ENCODE data around the gene TRIM58. TPM values are rescaled to one million over a fixed set of nuclear protein-coding genes. Genes with fewer than 3 reads are reported as not detected.

The TRIM58 gene
- total RNA-seq, 1 experiment from 2014 or later, result not detected

- 0 out of 2 replicates have a peak, but pooled peaks cover 3% of the 10 kb centered on the region for H3K9me3 ChIP-seq (ENCODE audit: low read length)
- H4K20me1 ChIP-seq (ENCODE audit: insufficient read depth, low read depth, low read length), result no peaks in the 10 kb centered on the region
- no peak for DNase-seq
- no peaks in the 10 kb centered on the region for H3K36me3 ChIP-seq (ENCODE audit: insufficient read depth, low read length)
- no peaks in the 10 kb centered on the region for H3K27me3 ChIP-seq (ENCODE audit: low read length)
- no peaks in the 10 kb centered on the region for H3K9me2 ChIP-seq (replicated peaks; ENCODE audit: insufficient read depth, low read length)
- no peaks in the 10 kb centered on the region for H3K79me2 ChIP-seq (ENCODE audit: low read length)
- H3K4me3 ChIP-seq (ENCODE audit: low read length), result no peak overlapping the region
- no peaks in the 10 kb centered on the region for H3K4me1 ChIP-seq (ENCODE audit: low read length)
- no peak overlapping the region for H3K4me2 ChIP-seq (ENCODE audit: low read depth, low read length, poor library complexity, severe bottlenecking)
- no peak overlapping the region for H2AFZ ChIP-seq (ENCODE audit: low read length)
- no peak overlapping the region for H3K27ac ChIP-seq (ENCODE audit: low read length)
- no peak overlapping the region for H3K9ac ChIP-seq (ENCODE audit: low read length)
Observed at GRCh38 chr1:247904122-247904521, 47.1 kb downstream of the TRIM58 start.

DNA sequence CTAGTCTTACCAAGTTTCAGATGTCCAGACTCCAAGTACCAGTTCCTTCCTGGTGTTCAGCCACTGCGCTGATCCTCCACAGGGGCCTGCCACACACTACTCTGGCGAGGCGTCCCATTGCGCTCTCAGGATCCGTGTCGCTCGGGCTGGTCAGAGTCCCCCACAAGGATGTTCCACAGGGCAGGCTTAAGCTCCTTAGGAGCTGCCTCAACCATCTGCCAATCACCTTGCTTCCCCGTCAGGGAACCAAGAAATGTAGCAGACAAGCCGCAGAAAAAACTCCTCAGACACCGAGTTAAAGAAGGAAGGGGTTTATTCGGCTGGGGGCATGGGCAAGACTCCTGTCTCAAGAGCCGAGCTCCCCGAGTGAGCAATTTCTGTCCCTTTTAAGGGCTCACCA is 48.2 kb downstream of the TRIM58 start:
- no peak for DNase-seq
- Histone ChIP-seq H3K36me3 (ENCODE audit: insufficient read depth, low read length) (no peaks in the 10 kb centered on the region), H3K27me3 (ENCODE audit: low read length) (no peaks in the 10 kb centered on the region), H3K79me2 (ENCODE audit: low read length) (no peaks in the 10 kb centered on the region), H3K9me3 (ENCODE audit: low read length) (0 out of 2 replicates have a peak, but pooled peaks cover 3% of the 10 kb centered on the region), H3K27ac (ENCODE audit: low read length) (no peak overlapping the region), H2AFZ (ENCODE audit: low read length) (no peak overlapping the region), H3K4me1 (ENCODE audit: low read length) (no peaks in the 10 kb centered on the region), H4K20me1 (ENCODE audit: insufficient read depth, low read depth, low read length) (no peaks in the 10 kb centered on the region), H3K4me2 (ENCODE audit: low read depth, low read length, poor library complexity, severe bottlenecking) (no peak overlapping the region), H3K9ac (ENCODE audit: low read length) (no peak overlapping the region), H3K9me2 (replicated peaks; ENCODE audit: insufficient read depth, low read length) (no peaks in the 10 kb centered on the region), H3K4me3 (ENCODE audit: low read length) (no peak overlapping the region)

- no peaks in the 10 kb centered on the region for H3K79me2 ChIP-seq (ENCODE audit: low read length)
- DNase-seq, result no peak
- H3K36me3 ChIP-seq (ENCODE audit: insufficient read depth, low read length), result no peaks in the 10 kb centered on the region
- H3K9me2 ChIP-seq (replicated peaks; ENCODE audit: insufficient read depth, low read length), result no peaks in the 10 kb centered on the region
- H3K9ac ChIP-seq (ENCODE audit: low read length), result no peak overlapping the region
- no peak overlapping the region for H2AFZ ChIP-seq (ENCODE audit: low read length)
- H3K27me3 ChIP-seq (ENCODE audit: low read length), result no peaks in the 10 kb centered on the region
- H3K9me3 ChIP-seq (ENCODE audit: low read length), result 0 out of 2 replicates have a peak, but pooled peaks cover 3% of the 10 kb centered on the region
- H3K27ac ChIP-seq (ENCODE audit: low read length), result no peak overlapping the region
- H3K4me2 ChIP-seq (ENCODE audit: low read depth, low read length, poor library complexity, severe bottlenecking), result no peak overlapping the region
- no peaks in the 10 kb centered on the region for H3K4me1 ChIP-seq (ENCODE audit: low read length)
- H4K20me1 ChIP-seq (ENCODE audit: insufficient read depth, low read depth, low read length), result no peaks in the 10 kb centered on the region
- no peak overlapping the region for H3K4me3 ChIP-seq (ENCODE audit: low read length)
Observed at GRCh38 chr1:247905910-247906503, 49.0 kb downstream of the TRIM58 start.

DNA sequence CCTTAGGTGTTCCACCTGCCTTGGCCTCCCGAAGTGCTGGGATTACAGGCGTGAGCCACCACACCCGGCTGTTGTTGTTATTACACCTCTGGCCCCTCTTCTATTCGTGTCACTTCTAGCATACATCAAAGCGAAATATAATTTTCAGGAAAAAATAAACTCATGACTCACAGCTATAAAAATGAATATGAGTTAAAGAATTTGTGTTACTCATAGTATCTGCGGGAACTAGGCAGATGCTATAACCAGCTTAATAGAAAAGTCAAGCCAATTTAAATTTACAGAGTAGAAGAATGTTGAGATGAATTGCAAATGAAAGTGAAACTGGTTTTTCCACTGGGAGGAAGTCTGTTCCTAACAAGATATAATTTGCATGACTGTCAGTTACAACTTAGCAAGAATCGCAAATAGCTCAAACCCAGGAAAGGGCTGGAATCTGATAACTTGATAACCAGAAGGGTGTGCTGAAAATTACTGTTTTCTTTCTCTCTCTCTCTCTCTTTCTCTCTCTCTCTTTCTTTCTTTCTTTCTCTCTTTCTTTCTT is 49.6 kb downstream of the TRIM58 start:
- DNase-seq, result no peak
- Histone ChIP-seq H3K79me2 (ENCODE audit: low read length) (no peaks in the 10 kb centered on the region), H3K9ac (ENCODE audit: low read length) (no peak overlapping the region), H3K4me3 (ENCODE audit: low read length) (no peak overlapping the region), H3K27me3 (ENCODE audit: low read length) (no peaks in the 10 kb centered on the region), H3K9me2 (replicated peaks; ENCODE audit: insufficient read depth, low read length) (no peaks in the 10 kb centered on the region), H3K27ac (ENCODE audit: low read length) (no peak overlapping the region), H3K4me1 (ENCODE audit: low read length) (no peaks in the 10 kb centered on the region), H2AFZ (ENCODE audit: low read length) (no peak overlapping the region), H3K9me3 (ENCODE audit: low read length) (0 out of 2 replicates have a peak, but pooled peaks cover 3% of the 10 kb centered on the region), H3K36me3 (ENCODE audit: insufficient read depth, low read length) (no peaks in the 10 kb centered on the region), H3K4me2 (ENCODE audit: low read depth, low read length, poor library complexity, severe bottlenecking) (no peak overlapping the region), H4K20me1 (ENCODE audit: insufficient read depth, low read depth, low read length) (no peaks in the 10 kb centered on the region)

- Histone ChIP-seq H3K9me3 (ENCODE audit: low read length) (0 out of 2 replicates have a peak, but pooled peaks cover 3% of the 10 kb centered on the region), H3K36me3 (ENCODE audit: insufficient read depth, low read length) (no peaks in the 10 kb centered on the region), H3K79me2 (ENCODE audit: low read length) (no peaks in the 10 kb centered on the region), H3K9me2 (replicated peaks; ENCODE audit: insufficient read depth, low read length) (no peaks in the 10 kb centered on the region), H2AFZ (ENCODE audit: low read length) (no peak overlapping the region), H3K4me1 (ENCODE audit: low read length) (no peaks in the 10 kb centered on the region), H3K9ac (ENCODE audit: low read length) (no peak overlapping the region), H3K27ac (ENCODE audit: low read length) (no peak overlapping the region), H4K20me1 (ENCODE audit: insufficient read depth, low read depth, low read length) (no peaks in the 10 kb centered on the region), H3K4me2 (ENCODE audit: low read depth, low read length, poor library complexity, severe bottlenecking) (no peak overlapping the region), H3K4me3 (ENCODE audit: low read length) (no peak overlapping the region), H3K27me3 (ENCODE audit: low read length) (no peaks in the 10 kb centered on the region)
- no peak for DNase-seq
Observed at GRCh38 chr1:247908766-247909165, 51.8 kb downstream of the TRIM58 start.

- H3K27me3 ChIP-seq (ENCODE audit: low read length), result no peaks in the 10 kb centered on the region
- no peaks in the 10 kb centered on the region for H3K9me2 ChIP-seq (replicated peaks; ENCODE audit: insufficient read depth, low read length)
- no peaks in the 10 kb centered on the region for H3K79me2 ChIP-seq (ENCODE audit: low read length)
- H3K4me3 ChIP-seq (ENCODE audit: low read length), result no peak overlapping the region
- no peaks in the 10 kb centered on the region for H3K36me3 ChIP-seq (ENCODE audit: insufficient read depth, low read length)
- H3K4me2 ChIP-seq (ENCODE audit: low read depth, low read length, poor library complexity, severe bottlenecking), result no peak overlapping the region
- H2AFZ ChIP-seq (ENCODE audit: low read length), result no peak overlapping the region
- H3K9me3 ChIP-seq (ENCODE audit: low read length), result no peaks in the 10 kb centered on the region
- DNase-seq, result no peak
- H3K27ac ChIP-seq (ENCODE audit: low read length), result no peak overlapping the region
- no peaks in the 10 kb centered on the region for H3K4me1 ChIP-seq (ENCODE audit: low read length)
- no peak overlapping the region for H3K9ac ChIP-seq (ENCODE audit: low read length)
- H4K20me1 ChIP-seq (ENCODE audit: insufficient read depth, low read depth, low read length), result no peaks in the 10 kb centered on the region
Observed at GRCh38 chr1:247913786-247914185, 56.8 kb downstream of the TRIM58 start.

DNA sequence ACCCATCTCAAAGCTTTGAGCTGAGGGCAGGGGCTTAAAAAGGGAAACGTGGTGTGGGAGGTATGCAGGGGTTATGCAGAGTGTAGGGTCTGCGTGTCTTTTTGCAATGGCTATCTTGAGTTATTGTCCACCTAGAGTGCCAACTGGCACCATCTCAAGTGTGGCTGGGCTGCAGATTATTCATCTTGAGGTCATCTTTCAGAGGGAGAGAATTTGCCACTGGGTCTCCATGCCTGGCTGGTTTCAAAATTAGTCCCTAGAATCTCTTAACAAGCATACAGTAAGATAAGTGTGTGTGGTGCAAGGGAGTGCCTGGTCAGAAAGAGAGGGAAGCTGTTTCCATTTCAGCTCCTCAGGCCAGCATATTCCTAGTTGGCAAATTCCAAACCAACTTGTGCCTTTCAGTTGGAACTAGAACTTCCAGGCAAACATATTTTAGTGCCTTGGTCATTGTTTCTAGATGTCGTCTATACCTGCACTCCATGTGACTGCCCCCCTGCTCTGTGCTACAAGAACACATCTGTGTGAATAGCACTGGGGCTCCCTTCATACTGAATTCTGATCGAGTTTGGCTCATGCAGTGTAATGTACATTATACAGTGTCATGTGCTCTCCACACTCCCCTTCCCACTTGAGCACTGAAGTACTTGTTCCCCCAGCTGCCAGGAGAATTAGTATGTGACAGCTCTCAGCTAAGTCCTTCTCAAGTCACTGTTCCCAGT is 58.1 kb downstream of the TRIM58 start:
- H3K9me3 ChIP-seq (ENCODE audit: low read length), result no peaks in the 10 kb centered on the region
- no peaks in the 10 kb centered on the region for H3K4me1 ChIP-seq (ENCODE audit: low read length)
- no peak overlapping the region for H2AFZ ChIP-seq (ENCODE audit: low read length)
- no peak overlapping the region for H3K4me2 ChIP-seq (ENCODE audit: low read depth, low read length, poor library complexity, severe bottlenecking)
- no peaks in the 10 kb centered on the region for H3K79me2 ChIP-seq (ENCODE audit: low read length)
- DNase-seq, result no peak
- no peak overlapping the region for H3K9ac ChIP-seq (ENCODE audit: low read length)
- H3K36me3 ChIP-seq (ENCODE audit: insufficient read depth, low read length), result no peaks in the 10 kb centered on the region
- no peaks in the 10 kb centered on the region for H3K9me2 ChIP-seq (replicated peaks; ENCODE audit: insufficient read depth, low read length)
- no peak overlapping the region for H3K27ac ChIP-seq (ENCODE audit: low read length)
- no peak overlapping the region for H3K4me3 ChIP-seq (ENCODE audit: low read length)
- H3K27me3 ChIP-seq (ENCODE audit: low read length), result no peaks in the 10 kb centered on the region
- H4K20me1 ChIP-seq (ENCODE audit: insufficient read depth, low read depth, low read length), result no peaks in the 10 kb centered on the region

- H3K27me3 ChIP-seq (ENCODE audit: low read length), result no peaks in the 10 kb centered on the region
- H3K27ac ChIP-seq (ENCODE audit: low read length), result no peak within 1 kb of the TSS
- no peaks in the 10 kb centered on the region for H4K20me1 ChIP-seq (ENCODE audit: insufficient read depth, low read depth, low read length)
- no peaks in the 10 kb centered on the region for H3K9me2 ChIP-seq (replicated peaks; ENCODE audit: insufficient read depth, low read length)
- DNase-seq, result no peak
- no peaks in the 10 kb centered on the region for H3K9me3 ChIP-seq (ENCODE audit: low read length)
- no peak within 1 kb of the TSS for H3K4me2 ChIP-seq (ENCODE audit: low read depth, low read length, poor library complexity, severe bottlenecking)
- no peak within 1 kb of the TSS for H3K4me3 ChIP-seq (ENCODE audit: low read length)
- H3K9ac ChIP-seq (ENCODE audit: low read length), result no peak within 1 kb of the TSS
- H2AFZ ChIP-seq (ENCODE audit: low read length), result no peak within 1 kb of the TSS
- no peaks in the 10 kb centered on the region for H3K4me1 ChIP-seq (ENCODE audit: low read length)
- no peaks in the 10 kb centered on the region for H3K36me3 ChIP-seq (ENCODE audit: insufficient read depth, low read length)
- H3K79me2 ChIP-seq (ENCODE audit: low read length), result no peaks in the 10 kb centered on the region
Observed at GRCh38 chr1:247919952-247920351, 63.0 kb downstream of the TRIM58 start, which contains the start of gene OR2T8. TSS of gene OR2T8 (plus strand) at chr1:247920252. CDS start at chr1:247921018, 766 bp downstream.
